Measurements from ENCODE around the gene NUP188.

- TF ChIP-seq CTCF (IDR thresholded peaks at IDR 0.05; ENCODE audit: poor library complexity, severe bottlenecking), result no peak
- TF ChIP-seq POLR2AphosphoS5 (IDR thresholded peaks at IDR 0.05), result no peak
- TF ChIP-seq EZH2 (IDR thresholded peaks at IDR 0.05; ENCODE audit: borderline replicate concordance, insufficient read depth, low read length, poor library complexity, severe bottlenecking), result no peak
- TF ChIP-seq EP300 (conservative IDR thresholded peaks at IDR 0.05; ENCODE audit: poor library complexity, severe bottlenecking), result no peak
- no peak for TF ChIP-seq TAF1 (IDR thresholded peaks at IDR 0.05; ENCODE audit: low read depth)
- TF ChIP-seq RAD21 (conservative IDR thresholded peaks at IDR 0.05), result no peak
- TF ChIP-seq SMC3 (conservative IDR thresholded peaks at IDR 0.05; ENCODE audit: poor library complexity), result no peak
These were observed 44.4 kb upstream of the NUP188 start for GRCh38 chr9:128903079-128903461.
